K562 treated with DMSO at 1 percent for 4 hours (cell line): ENCODE measurements around the gene C4B. TPM values are rescaled to one million over a fixed set of nuclear protein-coding genes. Genes with fewer than 3 reads are reported as not detected.

Experiments
- total RNA-seq: library from RNA; unstranded; fragments of 300-600 nt; gene quantifications from 2 replicates; pipeline ENCODE4 v1.2.3, GENCODE V29; 2022; ENCODE audit not compliant: insufficient read depth

Gene C4B
- 3.6 and 8.2 TPM in 2 replicates for total RNA-seq

DNA sequence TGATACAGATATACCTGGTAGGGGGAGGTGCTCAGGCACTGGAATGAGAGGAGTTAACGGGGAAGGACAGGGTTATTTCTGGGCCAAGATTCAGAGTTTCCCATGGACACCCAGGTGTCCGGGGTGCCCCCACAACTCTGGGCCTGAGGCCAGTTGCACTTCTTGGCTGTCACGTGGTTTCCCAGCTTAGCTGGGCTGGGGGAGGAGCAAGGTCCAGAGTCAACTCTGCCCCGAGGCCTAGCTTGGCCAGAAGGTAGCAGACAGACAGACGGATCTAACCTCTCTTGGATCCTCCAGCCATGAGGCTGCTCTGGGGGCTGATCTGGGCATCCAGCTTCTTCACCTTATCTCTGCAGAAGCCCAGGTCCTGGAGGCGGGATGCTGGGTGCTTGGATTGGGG lies at the start of gene C4B:
Gene C4B, plus strand, starts transcription at position 249 of the 400 bp plus-strand sequence. Its CDS starts 51 bp downstream, at position 300.

DNA sequence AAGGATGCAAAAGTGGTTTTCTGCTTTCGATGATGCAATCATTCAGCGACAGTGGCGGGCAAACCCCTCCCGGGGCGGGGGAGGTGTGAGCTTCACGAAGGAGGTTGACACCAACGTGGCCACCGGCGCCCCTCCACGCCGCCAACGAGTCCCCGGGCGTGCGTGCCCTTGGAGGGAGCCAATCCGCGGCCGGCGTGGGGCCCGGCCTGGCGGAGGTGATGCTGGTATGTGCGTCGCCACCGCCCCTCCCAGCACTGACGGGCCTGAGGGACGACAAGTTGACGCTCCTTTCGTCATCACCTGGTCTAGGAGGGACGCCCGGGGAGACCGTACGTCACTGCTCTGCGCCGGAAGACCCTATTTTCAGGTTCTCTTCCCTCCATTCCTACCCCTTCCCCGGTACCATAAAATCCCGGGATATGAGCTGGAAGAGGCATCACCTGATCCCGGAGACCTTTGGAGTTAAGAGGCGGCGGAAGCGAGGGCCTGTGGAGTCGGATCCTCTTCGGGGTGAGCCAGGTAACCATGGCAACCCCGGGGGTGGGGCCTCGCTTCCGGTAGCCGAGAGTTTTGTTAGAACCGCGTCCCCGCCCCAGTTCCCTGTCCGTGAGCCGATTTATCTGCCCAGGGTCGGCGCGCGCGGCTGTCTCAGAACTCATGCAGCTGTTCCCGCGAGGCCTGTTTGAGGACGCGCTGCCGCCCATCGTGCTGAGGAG lies 42.4 kb upstream of the C4B start, which contains the start of gene DXO:
Gene DXO, minus strand, starts transcription at position 146 of the 716 bp plus-strand sequence. CDS start 463 bp downstream, outside the sequence.

DNA sequence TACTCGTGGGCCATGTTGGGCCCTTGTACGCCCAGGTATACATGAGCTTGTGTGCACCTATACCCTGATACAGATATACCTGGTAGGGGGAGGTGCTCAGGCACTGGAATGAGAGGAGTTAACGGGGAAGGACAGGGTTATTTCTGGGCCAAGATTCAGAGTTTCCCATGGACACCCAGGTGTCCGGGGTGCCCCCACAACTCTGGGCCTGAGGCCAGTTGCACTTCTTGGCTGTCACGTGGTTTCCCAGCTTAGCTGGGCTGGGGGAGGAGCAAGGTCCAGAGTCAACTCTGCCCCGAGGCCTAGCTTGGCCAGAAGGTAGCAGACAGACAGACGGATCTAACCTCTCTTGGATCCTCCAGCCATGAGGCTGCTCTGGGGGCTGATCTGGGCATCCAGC lies 32.9 kb upstream of the C4B start, which contains the start of gene C4A:
Gene C4A, plus strand, starts transcription at position 314 of the 400 bp plus-strand sequence. Its CDS starts 51 bp downstream, at position 365.

DNA sequence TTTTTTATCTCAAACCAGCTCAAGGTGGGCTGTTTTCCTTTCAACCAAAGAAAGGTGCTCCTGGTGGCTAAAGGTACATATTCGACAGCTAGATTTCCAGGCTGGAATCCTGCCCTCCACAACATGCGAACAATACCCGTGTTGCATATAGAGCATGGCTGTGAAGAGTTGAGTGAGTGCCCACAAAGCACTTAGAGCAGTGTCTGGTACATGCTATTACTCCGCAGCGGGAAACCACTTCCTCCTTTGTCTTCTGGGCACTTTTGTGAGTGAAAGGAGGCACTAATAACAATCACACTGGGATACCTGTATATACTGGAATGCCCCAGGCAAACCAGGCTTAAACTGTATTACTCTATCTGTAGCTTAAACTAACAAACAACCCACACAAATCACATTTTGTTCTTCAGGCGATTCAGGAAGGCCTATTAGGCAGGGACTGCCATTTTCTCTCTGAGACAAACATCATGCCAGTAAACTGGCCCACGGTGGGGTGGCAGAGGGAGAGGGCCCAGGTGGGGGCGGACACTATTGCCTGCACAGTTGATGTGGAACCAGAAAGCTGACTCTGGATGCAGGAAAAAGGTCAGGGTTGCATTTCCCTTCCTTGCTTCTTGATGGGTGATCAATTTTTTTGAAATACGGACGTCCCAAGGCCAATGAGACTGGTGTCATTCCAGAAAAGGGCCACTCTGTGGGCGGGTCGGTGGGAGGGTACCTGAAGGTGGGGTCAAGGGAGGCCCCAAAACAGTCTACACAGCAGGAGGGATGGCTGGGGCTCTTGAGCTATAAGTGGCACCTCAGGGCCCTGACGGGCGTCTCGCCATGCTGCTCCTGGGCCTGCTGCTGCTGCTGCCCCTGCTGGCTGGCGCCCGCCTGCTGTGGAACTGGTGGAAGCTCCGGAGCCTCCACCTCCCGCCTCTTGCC lies 23.3 kb downstream of the C4B start, which contains the start of gene CYP21A2:
Gene CYP21A2, plus strand, starts transcription at position 818 of the 927 bp plus-strand sequence. Its CDS starts 8 bp downstream, at position 826.

Other genes starting within 250 kb of the C4B start
- 5.4 and 5.6 TPM in 2 replicates for gene VWA7, start 237.5 kb upstream of the C4B start, total RNA-seq
- gene VARS1, start 219.0 kb upstream of the C4B start, total RNA-seq: 147 and 165 TPM in 2 replicates
- gene LSM2, start 207.8 kb upstream of the C4B start, total RNA-seq: 139 and 155 TPM in 2 replicates
- gene HSPA1L, start 199.5 kb upstream of the C4B start, total RNA-seq: 2.5 and 2.8 TPM in 2 replicates
- gene HSPA1A, start 199.3 kb upstream of the C4B start, total RNA-seq: 641 and 912 TPM in 2 replicates
- 595 and 769 TPM in 2 replicates for gene HSPA1B, start 187.1 kb upstream of the C4B start, total RNA-seq
- 232 TPM in 2 replicates for gene NEU1, start 152.0 kb upstream of the C4B start, total RNA-seq
- gene SLC44A4, start 135.8 kb upstream of the C4B start, total RNA-seq: 12.7 and 13.4 TPM in 2 replicates
- 61.5 and 78.2 TPM in 2 replicates for gene EHMT2, start 117.1 kb upstream of the C4B start, total RNA-seq
- 6.4 and 10.3 TPM in 2 replicates for gene ZBTB12, start 112.7 kb upstream of the C4B start, total RNA-seq
- gene C2, start 87.1 kb upstream of the C4B start, total RNA-seq: 8.3 and 9.1 TPM in 2 replicates
- gene CFB, start 68.7 kb upstream of the C4B start, total RNA-seq: 3.8 TPM in 1 of 2 replicates, not detected in the other
- 78.2 and 128 TPM in 2 replicates for gene NELFE, start 55.8 kb upstream of the C4B start, total RNA-seq
- gene SKIC2, start 55.6 kb upstream of the C4B start, total RNA-seq: 43.6 and 60.1 TPM in 2 replicates
- gene DXO, start 42.7 kb upstream of the C4B start, total RNA-seq: 16.6 and 24.1 TPM in 2 replicates
- 4.3 and 10.0 TPM in 2 replicates for gene C4A, start 32.7 kb upstream of the C4B start, total RNA-seq
- 0.98 and 1.1 TPM in 2 replicates for gene CYP21A2, start 23.6 kb downstream of the C4B start, total RNA-seq
- 22.0 and 35.7 TPM in 2 replicates for gene TNXB, start 94.5 kb downstream of the C4B start, total RNA-seq
- gene ATF6B, start 113.5 kb downstream of the C4B start, total RNA-seq: 120 and 128 TPM in 2 replicates
- 11.5 and 15.9 TPM in 2 replicates for gene FKBPL, start 115.5 kb downstream of the C4B start, total RNA-seq
- 2.9 and 6.5 TPM in 2 replicates for gene PRRT1, start 137.1 kb downstream of the C4B start, total RNA-seq
- 38.0 and 64.2 TPM in 2 replicates for gene PPT2, start 139.3 kb downstream of the C4B start, total RNA-seq
- 8.0 and 27.8 TPM in 2 replicates for gene EGFL8, start 149.8 kb downstream of the C4B start, total RNA-seq
- 119 and 131 TPM in 2 replicates for gene AGPAT1, start 161.3 kb downstream of the C4B start, total RNA-seq
- gene RNF5, start 163.6 kb downstream of the C4B start, total RNA-seq: 263 and 269 TPM in 2 replicates
- gene AGER, start 169.5 kb downstream of the C4B start, total RNA-seq: 7.3 and 8.0 TPM in 2 replicates
- 58.1 and 74.9 TPM in 2 replicates for gene PBX2, start 175.4 kb downstream of the C4B start, total RNA-seq
- gene GPSM3, start 177.8 kb downstream of the C4B start, total RNA-seq: 67.6 and 81.7 TPM in 2 replicates
- 2.3 TPM in 2 replicates for gene NOTCH4, start 209.3 kb downstream of the C4B start, total RNA-seq